ENCODE data around the gene AQP11.

DNA sequence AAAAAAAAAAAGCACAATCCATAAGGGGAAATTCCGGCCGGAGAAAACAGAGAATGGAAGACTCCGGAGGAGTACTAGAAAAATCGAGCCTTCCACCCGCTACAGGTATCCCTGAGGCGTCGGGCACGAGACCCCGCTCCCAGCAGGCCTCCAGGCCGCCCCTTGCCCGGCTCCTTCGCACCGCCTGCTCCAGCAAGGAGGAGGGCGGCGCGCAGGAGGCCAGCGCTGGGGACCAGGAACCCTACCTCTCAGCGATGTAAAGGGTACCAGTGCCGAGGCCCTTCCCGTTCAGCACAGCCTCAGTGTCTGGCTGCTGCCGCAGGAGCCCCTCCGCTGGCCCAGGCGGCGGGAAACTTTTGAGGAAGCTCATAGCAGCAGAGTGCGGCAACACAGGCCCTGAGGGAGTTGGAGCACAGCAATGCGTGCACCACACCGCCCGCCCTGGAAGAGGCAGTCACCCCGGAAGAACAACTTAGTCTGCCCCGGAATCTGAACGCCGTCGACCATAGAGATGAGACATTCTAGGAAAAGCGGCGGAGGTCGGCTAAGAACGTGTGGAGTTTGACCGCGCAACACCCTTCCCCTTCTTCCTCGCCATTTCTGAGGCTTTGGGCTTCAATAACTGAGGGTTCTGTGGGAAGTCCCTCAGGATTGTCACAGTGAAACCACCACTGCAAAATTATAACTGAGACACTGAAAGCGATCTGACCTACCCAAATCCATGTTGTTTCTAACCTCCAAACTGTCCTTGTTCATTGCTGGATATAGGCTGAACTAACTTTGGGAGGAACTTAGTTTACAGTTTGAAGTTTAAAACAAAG is 47.8 kb downstream of the AQP11 start, which contains the start of gene CLNS1A:
- peak; percentile 90 for TF ChIP-seq POLR2AphosphoS5 (IDR thresholded peaks at IDR 0.05)
- peak; percentile 45 for TF ChIP-seq SMC3 (conservative IDR thresholded peaks at IDR 0.05; ENCODE audit: poor library complexity)
- TF ChIP-seq CTCF (IDR thresholded peaks at IDR 0.05; ENCODE audit: poor library complexity, severe bottlenecking): no peak
- no peak for TF ChIP-seq EZH2 (IDR thresholded peaks at IDR 0.05; ENCODE audit: borderline replicate concordance, insufficient read depth, low read length, poor library complexity, severe bottlenecking)
- no peak for TF ChIP-seq EP300 (conservative IDR thresholded peaks at IDR 0.05; ENCODE audit: poor library complexity, severe bottlenecking)
- TF ChIP-seq, protein P1, sequence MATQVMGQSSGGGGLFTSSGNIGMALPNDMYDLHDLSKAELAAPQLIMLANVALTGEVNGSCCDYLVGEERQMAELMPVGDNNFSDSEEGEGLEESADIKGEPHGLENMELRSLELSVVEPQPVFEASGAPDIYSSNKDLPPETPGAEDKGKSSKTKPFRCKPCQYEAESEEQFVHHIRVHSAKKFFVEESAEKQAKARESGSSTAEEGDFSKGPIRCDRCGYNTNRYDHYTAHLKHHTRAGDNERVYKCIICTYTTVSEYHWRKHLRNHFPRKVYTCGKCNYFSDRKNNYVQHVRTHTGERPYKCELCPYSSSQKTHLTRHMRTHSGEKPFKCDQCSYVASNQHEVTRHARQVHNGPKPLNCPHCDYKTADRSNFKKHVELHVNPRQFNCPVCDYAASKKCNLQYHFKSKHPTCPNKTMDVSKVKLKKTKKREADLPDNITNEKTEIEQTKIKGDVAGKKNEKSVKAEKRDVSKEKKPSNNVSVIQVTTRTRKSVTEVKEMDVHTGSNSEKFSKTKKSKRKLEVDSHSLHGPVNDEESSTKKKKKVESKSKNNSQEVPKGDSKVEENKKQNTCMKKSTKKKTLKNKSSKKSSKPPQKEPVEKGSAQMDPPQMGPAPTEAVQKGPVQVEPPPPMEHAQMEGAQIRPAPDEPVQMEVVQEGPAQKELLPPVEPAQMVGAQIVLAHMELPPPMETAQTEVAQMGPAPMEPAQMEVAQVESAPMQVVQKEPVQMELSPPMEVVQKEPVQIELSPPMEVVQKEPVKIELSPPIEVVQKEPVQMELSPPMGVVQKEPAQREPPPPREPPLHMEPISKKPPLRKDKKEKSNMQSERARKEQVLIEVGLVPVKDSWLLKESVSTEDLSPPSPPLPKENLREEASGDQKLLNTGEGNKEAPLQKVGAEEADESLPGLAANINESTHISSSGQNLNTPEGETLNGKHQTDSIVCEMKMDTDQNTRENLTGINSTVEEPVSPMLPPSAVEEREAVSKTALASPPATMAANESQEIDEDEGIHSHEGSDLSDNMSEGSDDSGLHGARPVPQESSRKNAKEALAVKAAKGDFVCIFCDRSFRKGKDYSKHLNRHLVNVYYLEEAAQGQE (IDR thresholded peaks at IDR 0.05; ENCODE audit: borderline replicate concordance): peak; percentile 29
- peak; percentile 82 for TF ChIP-seq TAF1 (IDR thresholded peaks at IDR 0.05; ENCODE audit: low read depth)
- TF ChIP-seq RAD21 (conservative IDR thresholded peaks at IDR 0.05): no peak
- TF ChIP-seq MXI1 (conservative IDR thresholded peaks at IDR 0.05; ENCODE audit: poor library complexity, severe bottlenecking): peak; percentile 95
